Fibroblast of lung (primary cell): ENCODE measurements around the gene PPIA.

Experiments
- EZH2 ChIP-seq: IDR thresholded peaks from 2 replicates; pipeline ENCODE4 v1.5.1; 2012; ENCODE audit warnings: low read length, control low read depth, mild to moderate bottlenecking; ENCODE audit errors: missing control alignments
- TF ChIP-seq, protein P1 (sequence below), 2 donors: IDR thresholded peaks in 1 of 2; conservative IDR thresholded peaks in 1 of 2; 1 replicate in 1 of 2; 2 replicates in 1 of 2; pipeline ENCODE4 v1.5.1; 2011 to 2012; ENCODE audit warnings: low read length in 2 of 2, control low read depth in 1 of 2, inconsistent platforms in 1 of 2, low read depth in 1 of 2, mild to moderate bottlenecking in 1 of 2

DNA sequence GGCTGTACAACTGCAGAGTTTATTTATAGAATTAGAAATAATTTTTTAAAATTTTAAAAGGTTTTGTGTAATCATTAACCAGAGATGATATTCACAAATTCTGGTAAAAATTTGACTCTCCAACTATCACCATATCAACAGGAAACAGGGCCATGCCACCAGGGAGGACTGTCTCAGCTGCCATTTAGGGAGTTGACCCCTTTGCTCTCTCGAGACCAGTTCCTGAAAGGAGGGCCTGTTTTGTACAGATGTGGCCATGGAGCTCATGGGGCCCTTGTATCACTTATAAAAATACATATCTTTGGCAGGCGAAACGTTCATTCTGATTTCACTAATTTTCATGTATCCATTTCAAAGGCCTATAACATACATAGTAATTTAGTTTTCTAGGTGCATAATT is 31.1 kb downstream of the PPIA start:
- TF ChIP-seq, protein P1, sequence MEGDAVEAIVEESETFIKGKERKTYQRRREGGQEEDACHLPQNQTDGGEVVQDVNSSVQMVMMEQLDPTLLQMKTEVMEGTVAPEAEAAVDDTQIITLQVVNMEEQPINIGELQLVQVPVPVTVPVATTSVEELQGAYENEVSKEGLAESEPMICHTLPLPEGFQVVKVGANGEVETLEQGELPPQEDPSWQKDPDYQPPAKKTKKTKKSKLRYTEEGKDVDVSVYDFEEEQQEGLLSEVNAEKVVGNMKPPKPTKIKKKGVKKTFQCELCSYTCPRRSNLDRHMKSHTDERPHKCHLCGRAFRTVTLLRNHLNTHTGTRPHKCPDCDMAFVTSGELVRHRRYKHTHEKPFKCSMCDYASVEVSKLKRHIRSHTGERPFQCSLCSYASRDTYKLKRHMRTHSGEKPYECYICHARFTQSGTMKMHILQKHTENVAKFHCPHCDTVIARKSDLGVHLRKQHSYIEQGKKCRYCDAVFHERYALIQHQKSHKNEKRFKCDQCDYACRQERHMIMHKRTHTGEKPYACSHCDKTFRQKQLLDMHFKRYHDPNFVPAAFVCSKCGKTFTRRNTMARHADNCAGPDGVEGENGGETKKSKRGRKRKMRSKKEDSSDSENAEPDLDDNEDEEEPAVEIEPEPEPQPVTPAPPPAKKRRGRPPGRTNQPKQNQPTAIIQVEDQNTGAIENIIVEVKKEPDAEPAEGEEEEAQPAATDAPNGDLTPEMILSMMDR (conservative IDR thresholded peaks at IDR 0.05 in 1 of 2, IDR thresholded peaks at IDR 0.05 in 1 of 2; ENCODE audit: low read depth in 1 of 2, low read length in 2 of 2): no peak
- no peak for TF ChIP-seq EZH2
